ENCODE measurements around the gene LHX8. TPM values are rescaled to one million over a fixed set of nuclear protein-coding genes. Genes with fewer than 3 reads are reported as not detected.

The LHX8 gene
- total and polyA plus RNA-seq, 8 donors = not detected

DNA sequence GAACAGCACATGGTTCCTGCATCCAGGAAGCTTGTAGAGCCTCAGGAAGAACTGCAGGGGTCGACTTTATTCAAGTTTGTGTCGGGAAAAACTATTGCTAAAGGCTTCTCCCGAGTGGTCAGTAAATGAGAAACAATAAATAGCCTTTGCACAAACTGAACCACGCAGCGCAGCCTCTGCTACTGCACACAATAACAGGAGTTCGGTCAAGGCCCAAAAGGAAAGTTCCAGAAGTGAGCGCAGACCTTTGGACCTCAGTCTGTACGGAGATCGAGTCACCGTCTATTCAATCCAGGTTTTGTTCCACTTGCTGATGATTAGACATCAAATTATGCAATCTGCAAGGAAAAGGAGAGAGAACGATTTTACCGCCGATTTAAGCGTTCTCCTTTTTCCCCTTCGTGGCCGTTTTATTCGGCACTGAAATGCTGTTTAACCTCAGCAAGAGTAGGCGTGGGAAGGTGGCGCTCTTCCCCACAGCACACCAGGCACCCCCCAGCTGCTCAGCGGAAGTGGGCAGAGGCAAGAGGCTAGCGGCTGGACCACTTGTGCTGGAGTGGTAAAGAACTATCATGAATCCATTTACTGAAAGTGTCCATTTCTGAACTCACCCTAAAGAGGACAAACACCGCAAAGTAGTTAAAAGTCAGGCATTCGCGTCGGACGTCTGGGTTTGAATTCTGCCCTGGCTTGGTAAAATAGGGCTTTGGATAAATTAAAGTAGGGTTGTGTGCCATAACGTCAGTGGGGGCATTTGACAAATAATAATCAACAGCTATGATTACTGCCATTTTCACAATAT lies 6.1 kb upstream of the LHX8 start:
- intact Hi-C loops (cut with DNase I) = no loop called here
- no peak for DNase-seq
- TF ChIP-seq, protein P1, sequence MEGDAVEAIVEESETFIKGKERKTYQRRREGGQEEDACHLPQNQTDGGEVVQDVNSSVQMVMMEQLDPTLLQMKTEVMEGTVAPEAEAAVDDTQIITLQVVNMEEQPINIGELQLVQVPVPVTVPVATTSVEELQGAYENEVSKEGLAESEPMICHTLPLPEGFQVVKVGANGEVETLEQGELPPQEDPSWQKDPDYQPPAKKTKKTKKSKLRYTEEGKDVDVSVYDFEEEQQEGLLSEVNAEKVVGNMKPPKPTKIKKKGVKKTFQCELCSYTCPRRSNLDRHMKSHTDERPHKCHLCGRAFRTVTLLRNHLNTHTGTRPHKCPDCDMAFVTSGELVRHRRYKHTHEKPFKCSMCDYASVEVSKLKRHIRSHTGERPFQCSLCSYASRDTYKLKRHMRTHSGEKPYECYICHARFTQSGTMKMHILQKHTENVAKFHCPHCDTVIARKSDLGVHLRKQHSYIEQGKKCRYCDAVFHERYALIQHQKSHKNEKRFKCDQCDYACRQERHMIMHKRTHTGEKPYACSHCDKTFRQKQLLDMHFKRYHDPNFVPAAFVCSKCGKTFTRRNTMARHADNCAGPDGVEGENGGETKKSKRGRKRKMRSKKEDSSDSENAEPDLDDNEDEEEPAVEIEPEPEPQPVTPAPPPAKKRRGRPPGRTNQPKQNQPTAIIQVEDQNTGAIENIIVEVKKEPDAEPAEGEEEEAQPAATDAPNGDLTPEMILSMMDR (IDR thresholded peaks at IDR 0.05) = no peak
- ATAC-seq = no peak
- H3K36me3 ChIP-seq = no peaks in the 10 kb centered on the region
- no peak overlapping the region for H3K4me3 ChIP-seq
- no peaks in the 10 kb centered on the region for H3K9me3 ChIP-seq
- FAIRE-seq = no peak
- H3K27me3 ChIP-seq = peaks cover under 1 to 70% (median 12%) of the 10 kb centered on the region in 4 donors
- WGBS, 2 donors = 4 to 12% methylated on average over 27 of the region's 27 CpGs
- no peak overlapping the region for H3K27ac ChIP-seq
- H3K4me1 ChIP-seq = no peaks in the 10 kb centered on the region

DNA sequence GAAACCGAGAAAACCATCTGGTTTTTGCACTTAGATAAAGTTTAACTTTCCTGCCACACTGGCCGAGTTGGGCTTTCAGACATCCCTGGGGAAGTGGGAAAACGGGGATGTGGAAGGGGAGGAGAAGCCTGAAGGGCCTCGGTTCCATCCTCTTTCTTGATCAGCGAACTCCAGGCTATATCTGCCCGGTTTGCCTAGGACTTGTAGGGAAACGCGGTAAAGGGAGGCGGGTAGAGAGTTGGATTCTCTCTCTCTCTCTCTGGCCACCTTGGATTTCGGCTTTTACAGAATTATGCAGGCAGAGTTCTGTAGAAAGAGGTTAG lies 4.6 kb upstream of the LHX8 start:
- peaks cover 0 to under 1% (median 0%) of the 10 kb centered on the region in 3 donors for H3K4me1 ChIP-seq
- no peak overlapping the region for H3K4me3 ChIP-seq
- WGBS, 2 donors = 3 to 5% methylated on average over 10 of the region's 10 CpGs
- FAIRE-seq (no peak), DNase-seq (no peak), ATAC-seq (no peak)
- H3K27me3 ChIP-seq = peaks cover 0 to 77% (median 16%) of the 10 kb centered on the region in 4 donors
- no peaks in the 10 kb centered on the region for H3K36me3 ChIP-seq
- H3K9me3 ChIP-seq = no peaks in the 10 kb centered on the region
- TF ChIP-seq, protein P1 (IDR thresholded peaks at IDR 0.05) = no peak
- intact Hi-C loops (cut with DNase I) = no loop called here
- H3K27ac ChIP-seq = no peak overlapping the region

DNA sequence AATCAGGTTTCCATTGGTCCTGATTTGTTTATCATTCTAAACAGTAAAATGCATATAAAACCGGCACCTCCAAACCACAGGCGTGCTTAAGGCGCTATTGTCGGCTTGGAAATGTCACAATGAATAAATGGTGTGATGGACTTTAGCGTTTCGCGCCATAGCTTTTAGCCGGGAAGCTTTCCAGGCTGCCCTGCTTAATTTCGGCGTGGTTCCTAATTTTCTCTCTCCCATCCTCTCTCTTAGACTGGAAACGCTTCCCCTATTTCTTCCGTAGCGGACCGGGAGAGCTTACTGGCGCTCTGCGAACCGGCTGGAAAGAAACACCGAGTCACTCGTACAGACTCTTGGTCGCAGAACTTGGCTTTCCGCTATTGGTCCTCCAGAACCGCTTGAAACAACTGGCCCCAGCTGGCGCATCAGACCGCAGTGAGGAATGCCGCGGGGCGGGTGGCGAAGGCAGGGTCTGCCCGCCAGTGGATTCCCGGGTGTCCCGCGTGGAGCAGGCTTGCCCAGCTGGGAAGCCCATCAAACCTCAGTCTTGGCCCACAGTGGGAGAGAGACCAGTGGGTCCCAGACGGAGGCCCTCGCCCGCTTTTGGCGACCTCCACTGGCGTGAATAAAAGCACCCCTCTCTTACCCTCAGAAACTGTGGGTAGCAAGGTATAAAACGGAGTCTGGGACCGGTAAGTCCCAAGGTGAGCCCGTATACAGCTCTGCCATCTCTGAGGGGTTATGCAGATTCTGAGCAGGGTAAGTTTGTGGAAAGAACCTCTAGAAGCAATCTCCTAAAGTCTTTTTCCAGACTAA lies 4.0 kb upstream of the LHX8 start:
- WGBS, 2 donors = 3 to 4% methylated on average over 40 of the region's 40 CpGs
- TF ChIP-seq, protein P1 (IDR thresholded peaks at IDR 0.05) = no peak
- Histone ChIP-seq H3K27ac (no peak overlapping the region), H3K4me1 (peaks cover 0 to 6% (median 0%) of the 10 kb centered on the region in 3 donors), H3K4me3 (no peak overlapping the region), H3K9me3 (no peaks in the 10 kb centered on the region), H3K36me3 (no peaks in the 10 kb centered on the region), H3K27me3 (peaks cover 0 to 78% (median 16%) of the 10 kb centered on the region in 4 donors)
- FAIRE-seq (no peak), DNase-seq (peak in 1 of 6 donors; percentile 37), ATAC-seq (no peak)
- intact Hi-C loops (cut with DNase I) = no loop called here

DNA sequence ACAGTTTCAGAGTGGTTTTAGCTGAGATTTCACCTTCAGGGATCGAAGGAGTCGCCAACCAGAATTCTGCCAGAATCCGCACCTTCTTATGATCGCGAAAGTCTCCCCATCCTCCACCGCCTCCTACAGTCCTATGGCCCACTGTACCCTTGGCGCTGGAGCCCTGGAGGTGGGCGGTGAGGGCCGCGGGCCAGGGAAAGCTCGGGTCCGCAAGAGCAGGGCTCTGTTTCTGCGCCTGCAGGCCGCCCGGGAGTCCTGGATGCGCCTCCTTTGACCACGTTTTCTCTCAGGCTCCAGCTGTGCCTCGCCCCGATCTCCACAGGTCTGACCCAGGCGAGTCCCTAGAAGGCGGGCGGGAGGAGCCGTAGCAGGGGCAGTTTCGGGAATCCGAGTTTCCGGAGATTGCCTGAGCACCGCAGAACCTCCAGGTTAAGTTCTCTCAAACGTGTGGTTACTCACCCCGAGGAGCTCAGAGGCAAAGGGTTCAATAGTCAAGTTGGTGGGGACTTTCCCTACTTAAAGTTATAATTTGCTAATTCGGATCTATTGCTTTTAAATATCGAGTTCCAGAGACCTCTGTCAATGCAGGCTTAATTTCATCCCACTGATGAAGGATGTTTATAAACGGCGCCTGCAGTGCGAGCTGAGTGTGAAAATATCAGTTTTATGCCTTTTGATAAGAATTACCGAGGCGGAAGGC lies 3.2 kb upstream of the LHX8 start:
- peak in 1 of 6 donors; percentile 39 for DNase-seq
- Histone ChIP-seq H3K4me1 (peaks cover 0 to 7% (median 4%) of the 10 kb centered on the region in 3 donors), H3K9me3 (no peaks in the 10 kb centered on the region), H3K27me3 (peaks cover 0 to 82% (median 20%) of the 10 kb centered on the region in 4 donors), H3K27ac (no peak overlapping the region), H3K4me3 (no peak overlapping the region), H3K36me3 (no peaks in the 10 kb centered on the region)
- 4 to 5% methylated on average over 36 of the region's 36 CpGs for WGBS, 2 donors
- FAIRE-seq = no peak
- intact Hi-C loops (cut with DNase I) = no loop called here
- TF ChIP-seq, protein P1 (IDR thresholded peaks at IDR 0.05) = no peak
- ATAC-seq = no peak
